ENCODE measurements around the gene ITGB7.

The ITGB7 gene

GRCh38 chr12:53173085-53173715 is 33.9 kb downstream of the ITGB7 start:
- no peak for TF ChIP-seq CTCF (IDR thresholded peaks at IDR 0.05; ENCODE audit: borderline replicate concordance, control extremely low read depth, extremely low read depth, insufficient read depth, missing control alignments)
- no peak for DNase-seq (ENCODE audit: low spot score)
- in situ Hi-C loops (cut with MboI; ENCODE audit: low sequenced_read_pairs, unreplicated experiment) = no loop called here

GRCh38 chr12:53172352-53172751 is 34.7 kb downstream of the ITGB7 start:
- DNase-seq (ENCODE audit: low spot score) = no peak
- in situ Hi-C loops (cut with MboI; ENCODE audit: low sequenced_read_pairs, unreplicated experiment) = no loop called here
- TF ChIP-seq CTCF (IDR thresholded peaks at IDR 0.05; ENCODE audit: borderline replicate concordance, control extremely low read depth, extremely low read depth, insufficient read depth, missing control alignments) = no peak

- no peak for TF ChIP-seq CTCF (IDR thresholded peaks at IDR 0.05; ENCODE audit: borderline replicate concordance, control extremely low read depth, extremely low read depth, insufficient read depth, missing control alignments)
- DNase-seq (ENCODE audit: low spot score) = no peak
- in situ Hi-C loops (cut with MboI; ENCODE audit: low sequenced_read_pairs, unreplicated experiment) = no loop called here
These were observed 35.2 kb downstream of the ITGB7 start for GRCh38 chr12:53171725-53172329.

- no peak for DNase-seq (ENCODE audit: low spot score)
- in situ Hi-C loops (cut with MboI; ENCODE audit: low sequenced_read_pairs, unreplicated experiment) = no loop called here
- no peak for TF ChIP-seq CTCF (IDR thresholded peaks at IDR 0.05; ENCODE audit: borderline replicate concordance, control extremely low read depth, extremely low read depth, insufficient read depth, missing control alignments)
These were observed 36.0 kb downstream of the ITGB7 start for GRCh38 chr12:53170876-53171724.

- no peak for DNase-seq (ENCODE audit: low spot score)
- in situ Hi-C loops (cut with MboI; ENCODE audit: low sequenced_read_pairs, unreplicated experiment) = no loop called here
- TF ChIP-seq CTCF (IDR thresholded peaks at IDR 0.05; ENCODE audit: borderline replicate concordance, control extremely low read depth, extremely low read depth, insufficient read depth, missing control alignments) = no peak
These were observed 36.8 kb downstream of the ITGB7 start for GRCh38 chr12:53170215-53170614.

GRCh38 chr12:53169644-53170043 is 37.4 kb downstream of the ITGB7 start:
- in situ Hi-C loops (cut with MboI; ENCODE audit: low sequenced_read_pairs, unreplicated experiment) = no loop called here
- TF ChIP-seq CTCF (IDR thresholded peaks at IDR 0.05; ENCODE audit: borderline replicate concordance, control extremely low read depth, extremely low read depth, insufficient read depth, missing control alignments) = no peak
- DNase-seq (ENCODE audit: low spot score) = no peak
